NCI-H748 treated with DMSO at 0.1 percent for 48 hours (cell line): ENCODE results near the gene EIF1.

Experiments
- DNase-seq: peaks from one replicate; lab custom pipeline; 2025; lab: John Stamatoyannopoulos, UW

Gene EIF1

GRCh38 chr17:41735744-41736143, 47.1 kb downstream of the EIF1 start:
- DNase-seq = no peak

- no peak for DNase-seq
Observed at GRCh38 chr17:41736983-41737679, 48.4 kb downstream of the EIF1 start.

DNA sequence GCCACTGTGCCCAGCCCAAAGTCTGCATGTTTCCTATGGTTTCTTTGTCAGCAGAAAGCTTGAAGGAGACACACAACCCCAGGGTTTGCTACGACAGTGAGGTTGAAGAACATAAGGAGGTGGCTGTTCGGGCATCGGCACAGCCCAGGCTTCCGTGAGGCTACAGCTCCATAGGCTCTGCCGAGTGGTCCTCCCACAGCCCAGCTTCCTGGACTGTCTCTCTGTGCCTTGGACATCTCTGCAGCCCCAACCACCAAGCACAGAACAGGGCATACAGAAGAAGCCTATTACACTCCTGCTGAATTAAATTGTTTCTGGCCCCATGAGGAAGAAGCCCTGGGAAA, 49.0 kb downstream of the EIF1 start:
- no peak for DNase-seq

DNA sequence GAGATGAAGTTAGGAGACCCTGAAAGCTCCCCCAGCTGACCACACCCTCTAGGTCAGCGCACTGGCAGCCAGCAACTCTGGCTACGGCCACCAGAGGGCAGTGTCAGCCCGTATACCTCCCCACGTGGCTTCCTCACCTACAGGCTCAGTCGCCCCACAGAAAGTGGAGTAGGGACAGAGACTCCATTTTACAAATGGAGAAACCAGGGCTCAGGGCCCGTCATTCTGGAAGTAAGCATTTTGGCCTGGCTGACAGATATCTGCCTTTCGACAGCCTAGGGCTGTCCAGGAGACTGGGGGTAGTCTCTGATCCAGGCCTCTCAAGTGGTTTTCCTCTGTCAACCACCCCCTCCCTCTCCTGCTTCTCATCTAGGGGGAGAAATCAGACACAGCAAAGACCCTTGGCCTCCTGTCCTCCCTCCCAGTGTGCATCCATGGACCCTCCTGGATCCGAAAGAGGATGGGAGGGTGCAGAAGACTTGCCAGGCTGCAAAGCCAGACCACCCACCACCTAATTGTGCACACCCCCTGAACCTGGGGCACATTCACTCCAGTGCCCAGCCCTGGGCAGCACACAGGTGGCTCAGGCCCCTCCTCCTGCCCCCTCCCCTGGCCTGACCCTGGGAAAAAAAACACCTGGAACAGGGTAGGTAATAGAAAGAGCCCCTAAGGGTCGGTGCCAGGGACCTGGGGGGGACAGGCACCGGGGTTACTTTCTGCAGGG, 49.6 kb downstream of the EIF1 start:
- peak; percentile 60 for DNase-seq

GRCh38 chr17:41738801-41739112, 50.1 kb downstream of the EIF1 start:
- no peak for DNase-seq

DNA sequence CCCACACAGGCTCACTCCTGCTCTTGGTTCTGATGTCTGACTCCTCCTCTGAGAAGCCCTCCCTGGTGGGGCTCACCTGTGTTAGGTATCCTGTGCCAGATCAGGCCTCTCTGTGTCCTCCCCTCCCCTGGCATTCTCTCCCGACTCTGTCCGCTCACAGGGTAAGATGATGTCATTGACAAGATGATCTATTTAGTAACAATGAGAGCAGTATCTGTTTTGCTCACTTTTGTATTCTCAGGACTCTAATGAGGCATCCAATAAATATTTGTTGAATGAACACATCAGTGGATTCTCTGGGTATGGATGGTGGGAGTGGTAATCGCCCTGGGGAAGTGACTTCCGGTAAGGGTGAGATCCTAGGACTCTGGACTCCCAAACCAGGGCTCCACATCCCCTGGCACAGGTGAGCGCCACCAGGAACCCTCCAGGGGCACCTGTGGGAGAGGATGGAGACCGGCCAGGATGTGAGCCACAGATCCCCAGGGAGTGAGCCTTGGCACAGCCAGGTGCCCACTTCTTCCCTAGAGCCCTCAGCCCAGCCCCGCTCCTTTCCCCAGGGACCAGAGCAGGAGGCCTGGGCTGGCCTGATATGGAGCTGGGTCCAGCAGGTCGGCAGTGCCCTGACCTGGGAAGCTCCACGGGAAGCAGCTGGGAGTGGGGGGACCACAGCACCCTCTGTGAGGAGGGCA, 51.1 kb downstream of the EIF1 start:
- no peak for DNase-seq

DNA sequence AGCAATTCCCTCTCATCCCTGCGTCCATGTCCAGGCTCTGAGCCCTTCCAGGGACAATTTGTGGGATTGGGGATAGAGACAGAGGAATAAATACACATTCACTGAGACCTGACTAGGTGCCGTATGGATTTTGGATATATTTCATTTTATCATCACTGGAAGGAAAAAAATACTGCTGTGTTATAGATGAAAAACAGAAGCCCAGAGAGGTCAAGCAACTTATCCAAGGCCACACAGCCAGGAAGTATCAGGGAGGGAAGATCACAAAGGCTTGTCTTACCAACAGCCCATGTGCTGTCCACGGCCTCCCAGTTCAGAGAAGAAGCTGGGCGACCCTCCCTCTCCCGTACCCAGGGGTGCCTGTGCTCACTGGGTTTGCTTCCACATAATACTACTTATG, 51.8 kb downstream of the EIF1 start:
- DNase-seq = no peak

DNA sequence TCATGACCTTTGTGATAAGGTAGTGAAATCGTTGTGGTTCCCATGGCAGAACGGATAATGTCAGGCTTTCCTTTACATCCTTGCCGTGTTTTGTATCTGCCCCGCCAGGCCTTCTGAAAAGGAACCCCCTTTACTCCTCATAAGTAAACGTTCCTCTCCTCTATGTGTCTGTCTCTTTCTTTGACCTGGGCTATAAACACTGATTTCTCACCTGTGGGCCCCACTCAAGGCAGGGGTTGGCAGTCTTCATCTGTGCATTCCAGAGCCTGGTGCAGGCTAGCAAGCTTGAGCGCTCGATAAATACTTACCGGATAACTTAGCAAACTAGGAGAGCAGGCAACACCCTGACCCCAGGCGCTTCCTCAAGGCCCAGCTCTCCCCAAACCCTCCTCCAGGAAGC, 53.0 kb downstream of the EIF1 start:
- no peak for DNase-seq
